Brain microvascular endothelial cell (primary cell): Measurements from ENCODE around the gene ASXL3.

Source experiments
- DNase-seq: peaks from one replicate; pipeline ENCODE4 v3.0.0-alpha.2; 2020
- H3K27ac ChIP-seq: fragments of 250-450 bp; sonication (Bioruptor Pico); 2 replicates; pipeline ENCODE4 v1.5.1; 2020; ENCODE audit warnings: mild to moderate bottlenecking, moderate library complexity
- H3K27me3 ChIP-seq: fragments of 250-450 bp; sonication (Bioruptor Pico); replicated peaks from 2 replicates; pipeline ENCODE4 v1.5.1; 2020; ENCODE audit warnings: mild to moderate bottlenecking
- H3K36me3 ChIP-seq: fragments of 250-450 bp; sonication (Bioruptor Pico); replicated peaks from 2 replicates; pipeline ENCODE4 v1.5.1; 2020; ENCODE audit warnings: mild to moderate bottlenecking
- H3K4me3 ChIP-seq: 2 replicates; pipeline ENCODE4 v1.5.1; 2011; ENCODE audit warnings: low read depth, mild to moderate bottlenecking, control low read depth, low read length, moderate library complexity
- CTCF ChIP-seq: IDR thresholded peaks from 2 replicates; pipeline ENCODE4 v1.5.1; 2011; ENCODE audit warnings: low read depth, mild to moderate bottlenecking, moderate library complexity, low read length, control low read depth, inconsistent platforms; ENCODE audit errors: missing control alignments
- in situ Hi-C: cut with HindIII; loops from 2 replicates; pipeline ENCODE4 v1.10.0; 2017; ENCODE audit warnings: low sequenced_read_pairs, low pct_ligation_motif_present

ASXL3 gene

GRCh38 chr18:33745151-33745795 is 167.3 kb downstream of the ASXL3 start:
- in situ Hi-C loops = no loop called here
- H3K4me3 ChIP-seq = no peak overlapping the region
- DNase-seq = no peak

GRCh38 chr18:33745871-33746545 is 168.0 kb downstream of the ASXL3 start:
- in situ Hi-C loops = no loop called here
- Histone ChIP-seq H3K27me3 (no peaks in the 10 kb centered on the region), H3K27ac (no peak overlapping the region), H3K36me3 (no peaks in the 10 kb centered on the region), H3K4me3 (no peak overlapping the region)
- TF ChIP-seq CTCF = no peak
- DNase-seq = no peak

More at GRCh38 chr18:33745151-33745795, 167.3 kb downstream of the ASXL3 start:
- no peak for TF ChIP-seq CTCF
- Histone ChIP-seq H3K36me3 (no peaks in the 10 kb centered on the region), H3K27me3 (no peaks in the 10 kb centered on the region), H3K27ac (no peak overlapping the region)

GRCh38 chr18:33749834-33750233 is 171.8 kb downstream of the ASXL3 start:
- DNase-seq = no peak
- in situ Hi-C loops = no loop called here
- Histone ChIP-seq H3K4me3 (no peak overlapping the region), H3K27me3 (no peaks in the 10 kb centered on the region), H3K36me3 (no peaks in the 10 kb centered on the region), H3K27ac (no peak overlapping the region)
- no peak for TF ChIP-seq CTCF

GRCh38 chr18:33750366-33750765 is 172.3 kb downstream of the ASXL3 start:
- H3K4me3 ChIP-seq = no peak overlapping the region
- in situ Hi-C loops = no loop called here
- H3K36me3 ChIP-seq = no peaks in the 10 kb centered on the region
- H3K27me3 ChIP-seq = no peaks in the 10 kb centered on the region
- H3K27ac ChIP-seq = no peak overlapping the region
- DNase-seq = no peak
- TF ChIP-seq CTCF = no peak

GRCh38 chr18:33751613-33752221 is 173.7 kb downstream of the ASXL3 start:
- Histone ChIP-seq H3K4me3 (no peak overlapping the region), H3K27ac (no peak overlapping the region), H3K36me3 (no peaks in the 10 kb centered on the region), H3K27me3 (no peaks in the 10 kb centered on the region)
- in situ Hi-C loops = no loop called here
- no peak for DNase-seq
- peak; percentile 48 for TF ChIP-seq CTCF
